ENCODE measurements around the gene LCMT1. TPM values are rescaled to one million over a fixed set of nuclear protein-coding genes. Genes with fewer than 3 reads are reported as not detected.

Gene LCMT1
- total and polyA plus RNA-seq, 2 donors (not counting 1 experiment from before 2014, with no cell fraction given), result 20.2 to 42.0 TPM

DNA sequence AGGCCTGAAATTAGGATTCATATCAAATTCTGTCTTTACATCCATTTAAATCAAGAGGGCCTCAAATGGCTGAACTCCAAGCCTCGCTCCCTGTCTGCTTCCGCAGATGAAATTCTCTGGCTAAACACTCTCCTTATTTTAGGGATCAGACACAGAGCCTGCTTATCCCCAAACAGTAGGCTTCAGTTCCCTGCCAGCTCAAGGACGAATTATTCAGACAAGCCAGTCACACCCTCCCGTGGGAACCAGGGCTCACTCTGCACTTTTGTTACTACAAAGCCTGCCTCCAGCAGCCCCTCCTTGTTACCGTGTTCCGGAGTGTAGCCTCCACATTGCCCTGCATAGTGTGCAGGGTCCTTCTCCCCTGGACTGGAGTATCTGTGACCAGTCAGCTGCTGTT lies 46.6 kb upstream of the LCMT1 start:
- peak overlapping the region; percentile 56 for H3K27ac Mint-ChIP-seq
- 100% methylated on average over 3 of the region's 6 CpGs for WGBS (ENCODE audit: insufficient coverage)
- POLR2A ChIA-PET, result no interaction called here
- Histone ChIP-seq H3K27me3 (replicated peaks in 1 of 4; ENCODE audit: control extremely low read depth in 1 of 4, control insufficient read depth in 3 of 4, insufficient read depth in 4 of 4, low read length in 3 of 4) (no peaks in the 10 kb centered on the region), H3K9me3 (ENCODE audit: control extremely low read depth in 1 of 3, control insufficient read depth in 2 of 3, insufficient read depth in 1 of 3, low read length in 2 of 3) (no peaks in the 10 kb centered on the region), H2AFZ (ENCODE audit: insufficient read depth, low read depth, low read length, poor library complexity, severe bottlenecking) (no peak overlapping the region), H3K4me3 (ENCODE audit: control extremely low read depth in 1 of 5, extremely low read depth in 1 of 5, insufficient read depth in 1 of 5, low read depth in 2 of 5, low read length in 4 of 5) (no peak overlapping the region), H3K4me1 (ENCODE audit: control insufficient read depth in 2 of 2, insufficient read depth in 2 of 2, low read length in 2 of 2) (peaks cover 57 to 74% of the 10 kb centered on the region in 2 donors), H3K27ac (ENCODE audit: low read length in 2 of 2) (peak overlapping the region; percentile 11 to 77), H3K4me2 (replicated peaks; ENCODE audit: low read depth, low read length, poor library complexity, severe bottlenecking) (no peak overlapping the region), H3K36me3 (replicated peaks in 1 of 2; ENCODE audit: control extremely low read depth in 1 of 2, control insufficient read depth in 1 of 2, extremely low read depth in 1 of 2, insufficient read depth in 2 of 2, low read length in 1 of 2) (no peaks in the 10 kb centered on the region), H4K20me1 (ENCODE audit: control insufficient read depth, insufficient read depth, low read length, poor library complexity, severe bottlenecking) (no peaks in the 10 kb centered on the region), H3K9ac (ENCODE audit: low read length) (no peak overlapping the region), H3K79me2 (ENCODE audit: control insufficient read depth, insufficient read depth, low read length) (peaks cover 4% of the 10 kb centered on the region)
- H3K4me3 Mint-ChIP-seq, result no peak overlapping the region
- intact Hi-C loops (cut with micrococcal nuclease), result no loop called here
- ATAC-seq (ENCODE audit: low read depth) (no peak), DNase-seq (no peak)
- CTCF ChIA-PET, result interaction anchor here (1.2 to 1.6 kb wide), 2 partner anchors 8 to 160 kb away, joined by 4 to 6 read pairs; no protein-coding TSS in a partner anchor
- H3K27me3 Mint-ChIP-seq, result no peaks in the 10 kb centered on the region
- TF ChIP-seq, protein P1, sequence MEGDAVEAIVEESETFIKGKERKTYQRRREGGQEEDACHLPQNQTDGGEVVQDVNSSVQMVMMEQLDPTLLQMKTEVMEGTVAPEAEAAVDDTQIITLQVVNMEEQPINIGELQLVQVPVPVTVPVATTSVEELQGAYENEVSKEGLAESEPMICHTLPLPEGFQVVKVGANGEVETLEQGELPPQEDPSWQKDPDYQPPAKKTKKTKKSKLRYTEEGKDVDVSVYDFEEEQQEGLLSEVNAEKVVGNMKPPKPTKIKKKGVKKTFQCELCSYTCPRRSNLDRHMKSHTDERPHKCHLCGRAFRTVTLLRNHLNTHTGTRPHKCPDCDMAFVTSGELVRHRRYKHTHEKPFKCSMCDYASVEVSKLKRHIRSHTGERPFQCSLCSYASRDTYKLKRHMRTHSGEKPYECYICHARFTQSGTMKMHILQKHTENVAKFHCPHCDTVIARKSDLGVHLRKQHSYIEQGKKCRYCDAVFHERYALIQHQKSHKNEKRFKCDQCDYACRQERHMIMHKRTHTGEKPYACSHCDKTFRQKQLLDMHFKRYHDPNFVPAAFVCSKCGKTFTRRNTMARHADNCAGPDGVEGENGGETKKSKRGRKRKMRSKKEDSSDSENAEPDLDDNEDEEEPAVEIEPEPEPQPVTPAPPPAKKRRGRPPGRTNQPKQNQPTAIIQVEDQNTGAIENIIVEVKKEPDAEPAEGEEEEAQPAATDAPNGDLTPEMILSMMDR (IDR thresholded peaks at IDR 0.05), result no peak
- no peak for TF ChIP-seq EZH2 (IDR thresholded peaks at IDR 0.05; ENCODE audit: borderline replicate concordance, insufficient read depth, low read depth, low read length, poor library complexity, severe bottlenecking)
- peaks cover 67% of the 10 kb centered on the region for H3K4me1 Mint-ChIP-seq
- H3K9me3 Mint-ChIP-seq (ENCODE audit: insufficient read depth), result no peaks in the 10 kb centered on the region

DNA sequence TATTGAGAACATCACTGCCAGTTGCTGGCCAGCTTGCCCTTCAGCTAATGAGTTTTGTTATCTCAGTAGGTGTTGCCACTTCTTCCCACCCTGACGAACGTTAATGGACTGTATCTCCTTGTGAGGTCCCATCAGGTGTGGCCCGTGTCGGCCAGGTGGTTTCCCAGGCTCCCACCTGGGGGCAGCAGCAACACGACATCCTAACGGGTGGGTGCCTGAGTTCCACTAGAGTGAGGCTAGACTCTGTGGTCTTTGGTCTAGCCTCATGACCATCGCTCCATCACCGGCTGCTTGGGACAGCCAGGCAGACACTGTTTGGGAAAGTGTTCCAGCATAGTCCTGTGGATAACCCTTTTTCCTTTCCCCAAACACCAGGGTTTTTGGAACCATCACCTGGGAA lies 45.6 kb upstream of the LCMT1 start:
- H3K4me1 ChIP-seq (ENCODE audit: control insufficient read depth in 2 of 2, insufficient read depth in 2 of 2, low read length in 2 of 2), result peaks cover 51 to 64% of the 10 kb centered on the region in 2 donors
- H3K4me2 ChIP-seq (replicated peaks; ENCODE audit: low read depth, low read length, poor library complexity, severe bottlenecking), result peak overlapping the region; percentile 87
- intact Hi-C loops (cut with micrococcal nuclease), result loop anchor here (1.0 to 2.0 kb wide), 4 partner anchors 17 to 52 kb away; partner anchors contain the start of gene LCMT1
- DNase-seq (peak; percentile 72), ATAC-seq (ENCODE audit: low read depth) (no peak)
- ChIA-PET POLR2A (interaction anchor here (0.5 to 1.3 kb wide), 3 partner anchors 11 to 42 kb away, joined by 4 to 5 read pairs (median 4); no protein-coding TSS in a partner anchor), CTCF (interaction anchor here (1.2 to 1.6 kb wide), 2 partner anchors 9 to 159 kb away, joined by 4 to 6 read pairs; no protein-coding TSS in a partner anchor)
- H3K4me3 Mint-ChIP-seq, result peak overlapping the region; percentile 90
- H3K36me3 ChIP-seq (replicated peaks in 1 of 2; ENCODE audit: control extremely low read depth in 1 of 2, control insufficient read depth in 1 of 2, extremely low read depth in 1 of 2, insufficient read depth in 2 of 2, low read length in 1 of 2), result no peaks in the 10 kb centered on the region
- peak overlapping the region; percentile 83 for H2AFZ ChIP-seq (ENCODE audit: insufficient read depth, low read depth, low read length, poor library complexity, severe bottlenecking)
- peak overlapping the region; percentile 93 for H3K27ac Mint-ChIP-seq
- H3K9ac ChIP-seq (ENCODE audit: low read length), result peak overlapping the region; percentile 74
- H3K9me3 ChIP-seq (ENCODE audit: control extremely low read depth in 1 of 3, control insufficient read depth in 2 of 3, insufficient read depth in 1 of 3, low read length in 2 of 3), result no peaks in the 10 kb centered on the region
- H3K27me3 Mint-ChIP-seq, result no peaks in the 10 kb centered on the region
- 47% methylated on average over 8 of the region's 8 CpGs for WGBS (ENCODE audit: insufficient coverage)
- H4K20me1 ChIP-seq (ENCODE audit: control insufficient read depth, insufficient read depth, low read length, poor library complexity, severe bottlenecking), result no peaks in the 10 kb centered on the region
- H3K27ac ChIP-seq (ENCODE audit: low read length in 2 of 2), result peak overlapping the region; percentile 81 to 84
- no peaks in the 10 kb centered on the region for H3K27me3 ChIP-seq (replicated peaks in 1 of 4; ENCODE audit: control extremely low read depth in 1 of 4, control insufficient read depth in 3 of 4, insufficient read depth in 4 of 4, low read length in 3 of 4)
- H3K4me1 Mint-ChIP-seq, result peaks cover 59% of the 10 kb centered on the region
- no peaks in the 10 kb centered on the region for H3K9me3 Mint-ChIP-seq (ENCODE audit: insufficient read depth)
- peak overlapping the region in 3 of 5 experiments; percentile 76 to 90 (median 89) for H3K4me3 ChIP-seq (ENCODE audit: control extremely low read depth in 1 of 5, extremely low read depth in 1 of 5, insufficient read depth in 1 of 5, low read depth in 2 of 5, low read length in 4 of 5)
- peaks cover 4% of the 10 kb centered on the region for H3K79me2 ChIP-seq (ENCODE audit: control insufficient read depth, insufficient read depth, low read length)
- TF ChIP-seq, protein P1 (IDR thresholded peaks at IDR 0.05), result no peak
- no peak for TF ChIP-seq EZH2 (IDR thresholded peaks at IDR 0.05; ENCODE audit: borderline replicate concordance, insufficient read depth, low read depth, low read length, poor library complexity, severe bottlenecking)
